WTC11 (cell line): ENCODE results near the gene MUCL1. TPM values are rescaled to one million over a fixed set of nuclear protein-coding genes. Genes with fewer than 3 reads are reported as not detected.
A peak's percentile ranks its signal among the peaks of the same experiment; 100 is the strongest.

ENCODE experiments used
- ATAC-seq: fragments of 200-7000 bp; cut with Tn5 transposase; 2 replicates; pipeline ENCODE4 v1.10.0; 2021; ENCODE audit warnings: mild to moderate bottlenecking, moderate library complexity
- Bru-seq: library from RNA; stranded (reverse); fragments of 400-500 nt; gene quantifications from one replicate; lab custom pipeline; 2021; lab: Mats Ljungman, UMichigan
- CTCF ChIA-PET: fragments of 300-600 bp; sonication (Branson Sonifier 250); formaldehyde crosslinking; loops from one replicate; lab custom pipeline; 2021; ENCODE audit warnings: antibody characterized with exemption; lab: Charles Lee
- POLR2A ChIA-PET: fragments of 350-600 bp; sonication (Branson Sonifier 250); formaldehyde crosslinking; loops from one replicate; lab custom pipeline; 2021; ENCODE audit warnings: antibody characterized with exemption; lab: Charles Lee
- DNase-seq: peaks from one replicate; pipeline ENCODE4 v3.0.0; 2021; ENCODE audit warnings: low spot score
- H3K27ac Mint-ChIP-seq: 2 replicates; pipeline ENCODE4 v1.8.0; 2021; ENCODE audit warnings: mixed read lengths
- H3K27me3 Mint-ChIP-seq: 2 replicates; pipeline ENCODE4 v1.8.0; 2021; ENCODE audit warnings: low read depth, mild to moderate bottlenecking, moderate library complexity, mixed read lengths
- H3K36me3 Mint-ChIP-seq: 2 replicates; pipeline ENCODE4 v1.8.0; 2021; ENCODE audit warnings: mixed read lengths
- H3K4me1 Mint-ChIP-seq: 2 replicates; pipeline ENCODE4 v1.8.0; 2022; ENCODE audit warnings: mixed read lengths
- H3K4me3 Mint-ChIP-seq: 2 replicates; pipeline ENCODE4 v1.8.0; 2021; ENCODE audit warnings: mild to moderate bottlenecking, moderate library complexity, mixed read lengths
- H3K9me3 Mint-ChIP-seq: 2 replicates; pipeline ENCODE4 v1.8.0; 2021; ENCODE audit warnings: mixed read lengths
- ELF4 ChIP-seq: sonication (generic); formaldehyde crosslinking; IDR thresholded peaks from 2 replicates; pipeline ENCODE4 v1.8.1; 2022; ENCODE audit warnings: low read depth, mild to moderate bottlenecking, moderate library complexity, missing genetic modification reagents
- MXD4 ChIP-seq: fragments of 250-450 bp; sonication (Bioruptor Pico); IDR thresholded peaks from 2 replicates; pipeline ENCODE4 v1.8.0; 2021; ENCODE audit warnings: mild to moderate bottlenecking, moderate library complexity, borderline replicate concordance
- NR3C1 ChIP-seq: sonication (generic); formaldehyde crosslinking; conservative IDR thresholded peaks from 2 replicates; pipeline ENCODE4 v1.8.1; 2023; ENCODE audit warnings: low read depth, mild to moderate bottlenecking, missing genetic modification reagents
- TCF7 ChIP-seq: sonication (generic); formaldehyde crosslinking; IDR thresholded peaks from 2 replicates; pipeline ENCODE4 v1.8.0; 2022; ENCODE audit warnings: mild to moderate bottlenecking, low read depth, missing genetic modification reagents, moderate library complexity
- TEAD1 ChIP-seq: sonication (generic); formaldehyde crosslinking; IDR thresholded peaks from 2 replicates; pipeline ENCODE4 v1.8.0; 2022; ENCODE audit warnings: mild to moderate bottlenecking, missing genetic modification reagents
- TEAD4 ChIP-seq: sonication (generic); formaldehyde crosslinking; IDR thresholded peaks from 2 replicates; pipeline ENCODE4 v1.8.0; 2022; ENCODE audit warnings: mild to moderate bottlenecking, missing genetic modification reagents
- ZNF219 ChIP-seq: sonication (generic); formaldehyde crosslinking; IDR thresholded peaks from 2 replicates; pipeline ENCODE4 v1.8.0; 2023; ENCODE audit warnings: missing genetic modification reagents, mild to moderate bottlenecking, borderline replicate concordance
- ZNF317 ChIP-seq: sonication (generic); formaldehyde crosslinking; IDR thresholded peaks from 2 replicates; pipeline ENCODE4 v1.8.1; 2023; ENCODE audit warnings: low read depth, mild to moderate bottlenecking, moderate library complexity, missing genetic modification reagents, borderline replicate concordance
- ZNF423 ChIP-seq: fragments of 250-450 bp; sonication (Bioruptor Pico); IDR thresholded peaks from 2 replicates; pipeline ENCODE4 v2.1.2; 2022; ENCODE audit warnings: mild to moderate bottlenecking, moderate library complexity
- long read RNA-seq, 3 experiments: library from RNA in 1 of 3; library from capped mRNA in 1 of 3; library from polyadenylated mRNA in 1 of 3; unstranded in 2 of 3; stranded (forward) in 1 of 3; transcript quantifications; one replicate each; pipeline ENCODE4 v2.0.0, GENCODE V29; 2021
- total RNA-seq: library from RNA; stranded (reverse); gene quantifications from 3 replicates; pipeline ENCODE4 v1.2.3, GENCODE V29; 2021
- TF ChIP-seq, protein P1 (sequence below): fragments of 200-600 bp; IDR thresholded peaks from 2 replicates; pipeline ENCODE4 v1.8.0; 2022; ENCODE audit warnings: antibody characterized with exemption
- TF ChIP-seq, protein P2 (sequence below): sonication (generic); formaldehyde crosslinking; IDR thresholded peaks from 2 replicates; pipeline ENCODE4 v1.8.1; 2022; ENCODE audit warnings: mild to moderate bottlenecking, missing genetic modification reagents, moderate library complexity, borderline replicate concordance
- TF ChIP-seq, protein P3 (sequence below): sonication (generic); formaldehyde crosslinking; IDR thresholded peaks from 2 replicates; pipeline ENCODE4 v1.8.1; 2022; ENCODE audit warnings: missing genetic modification reagents, borderline replicate concordance
- TF ChIP-seq, protein P4 (sequence below): sonication (generic); formaldehyde crosslinking; IDR thresholded peaks from 2 replicates; pipeline ENCODE4 v1.8.0; 2022; ENCODE audit warnings: mild to moderate bottlenecking, missing genetic modification reagents
- TF ChIP-seq, protein P5 (sequence below): sonication (generic); formaldehyde crosslinking; IDR thresholded peaks from 2 replicates; pipeline ENCODE4 v1.8.0; 2022; ENCODE audit warnings: mild to moderate bottlenecking, missing genetic modification reagents

Gene MUCL1, protein sequence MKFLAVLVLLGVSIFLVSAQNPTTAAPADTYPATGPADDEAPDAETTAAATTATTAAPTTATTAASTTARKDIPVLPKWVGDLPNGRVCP
- total RNA-seq (not detected in 3 replicates), Bru-seq, nascent RNA (not detected)
- long read RNA-seq, experiment 1: 0 reads
- long read RNA-seq, experiment 2: 0 reads
- long read RNA-seq, experiment 3: 0 reads

DNA sequence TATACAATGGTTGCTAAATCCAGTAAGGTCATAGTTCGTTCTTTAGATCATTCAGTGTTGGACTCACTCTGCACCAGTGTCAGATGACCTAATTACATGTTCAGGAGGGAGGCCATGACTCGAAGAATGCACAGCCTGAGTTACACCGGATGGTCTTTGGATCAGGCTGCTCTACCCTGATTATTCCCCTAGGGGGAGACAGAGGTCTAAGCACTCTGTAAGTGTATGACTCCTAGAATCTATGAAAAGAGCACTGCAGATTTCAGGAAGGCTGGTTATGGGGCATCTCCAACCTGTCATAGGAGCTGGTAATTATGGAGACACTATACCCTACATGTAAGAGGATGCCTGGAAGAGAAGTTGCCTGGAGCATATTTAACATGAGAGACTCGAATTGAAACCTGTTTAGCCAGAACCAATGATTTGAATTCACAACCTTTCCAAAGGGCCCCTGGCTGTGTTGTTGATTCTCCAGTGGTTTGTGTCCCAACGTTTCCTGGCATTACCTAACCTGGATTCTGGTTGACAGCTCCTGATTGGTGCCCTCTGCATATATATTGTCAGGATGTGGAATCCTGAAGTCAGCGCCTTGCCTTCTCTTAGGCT, at the start of gene MUCL1:
TSS of gene MUCL1 (plus strand) at position 584 of the 606 bp plus-strand sequence. CDS start 67 bp downstream, outside the sequence.
- Mint-ChIP-seq H3K4me1 (peaks cover 10% of the 10 kb centered on the region), H3K4me3 (no peak within 1 kb of the TSS), H3K27me3 (peaks cover 27% of the 10 kb centered on the region), H3K27ac (no peak within 1 kb of the TSS), H3K36me3 (no peaks in the 10 kb centered on the region), H3K9me3 (no peaks in the 10 kb centered on the region)
- CTCF ChIA-PET: interaction anchor here (0.6 to 2.9 kb wide), 9 partner anchors 9 to 218 kb away, joined by 3 to 9 read pairs (median 3); no protein-coding TSS in a partner anchor
- DNase-seq (peak; percentile 78), ATAC-seq (peak; percentile 99)
- TF ChIP-seq, protein P1, sequence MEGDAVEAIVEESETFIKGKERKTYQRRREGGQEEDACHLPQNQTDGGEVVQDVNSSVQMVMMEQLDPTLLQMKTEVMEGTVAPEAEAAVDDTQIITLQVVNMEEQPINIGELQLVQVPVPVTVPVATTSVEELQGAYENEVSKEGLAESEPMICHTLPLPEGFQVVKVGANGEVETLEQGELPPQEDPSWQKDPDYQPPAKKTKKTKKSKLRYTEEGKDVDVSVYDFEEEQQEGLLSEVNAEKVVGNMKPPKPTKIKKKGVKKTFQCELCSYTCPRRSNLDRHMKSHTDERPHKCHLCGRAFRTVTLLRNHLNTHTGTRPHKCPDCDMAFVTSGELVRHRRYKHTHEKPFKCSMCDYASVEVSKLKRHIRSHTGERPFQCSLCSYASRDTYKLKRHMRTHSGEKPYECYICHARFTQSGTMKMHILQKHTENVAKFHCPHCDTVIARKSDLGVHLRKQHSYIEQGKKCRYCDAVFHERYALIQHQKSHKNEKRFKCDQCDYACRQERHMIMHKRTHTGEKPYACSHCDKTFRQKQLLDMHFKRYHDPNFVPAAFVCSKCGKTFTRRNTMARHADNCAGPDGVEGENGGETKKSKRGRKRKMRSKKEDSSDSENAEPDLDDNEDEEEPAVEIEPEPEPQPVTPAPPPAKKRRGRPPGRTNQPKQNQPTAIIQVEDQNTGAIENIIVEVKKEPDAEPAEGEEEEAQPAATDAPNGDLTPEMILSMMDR: peak; percentile 90
- TF ChIP-seq, protein P2, sequence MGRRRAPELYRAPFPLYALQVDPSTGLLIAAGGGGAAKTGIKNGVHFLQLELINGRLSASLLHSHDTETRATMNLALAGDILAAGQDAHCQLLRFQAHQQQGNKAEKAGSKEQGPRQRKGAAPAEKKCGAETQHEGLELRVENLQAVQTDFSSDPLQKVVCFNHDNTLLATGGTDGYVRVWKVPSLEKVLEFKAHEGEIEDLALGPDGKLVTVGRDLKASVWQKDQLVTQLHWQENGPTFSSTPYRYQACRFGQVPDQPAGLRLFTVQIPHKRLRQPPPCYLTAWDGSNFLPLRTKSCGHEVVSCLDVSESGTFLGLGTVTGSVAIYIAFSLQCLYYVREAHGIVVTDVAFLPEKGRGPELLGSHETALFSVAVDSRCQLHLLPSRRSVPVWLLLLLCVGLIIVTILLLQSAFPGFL (CRISPR knock-in tag): no peak
- TF ChIP-seq TCF7 (CRISPR knock-in tag): no peak
- POLR2A ChIA-PET: no interaction called here

DNA sequence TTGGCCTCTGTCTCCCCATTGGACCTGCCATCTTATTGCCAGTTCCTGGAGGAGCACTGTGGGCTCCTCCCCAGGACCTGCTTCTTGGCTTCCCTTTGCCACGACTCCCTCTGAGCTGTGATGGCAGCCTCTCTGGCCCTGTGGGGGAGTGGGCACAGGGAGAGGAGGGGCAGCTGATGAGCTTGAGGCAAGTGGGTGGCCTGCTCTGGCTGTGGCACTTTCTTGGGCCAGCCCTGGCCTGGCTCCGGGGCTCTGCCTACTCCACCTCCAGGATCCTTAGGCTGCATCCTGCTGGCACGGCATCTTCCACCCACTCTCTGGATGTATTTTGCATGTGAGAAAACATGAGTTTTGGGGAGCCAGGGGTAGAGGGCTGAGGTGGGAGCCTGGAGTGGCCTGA, 32.6 kb upstream of the MUCL1 start:
- peaks cover 27% of the 10 kb centered on the region for H3K36me3 Mint-ChIP-seq
- H3K27ac Mint-ChIP-seq: no peak overlapping the region
- H3K9me3 Mint-ChIP-seq: peaks cover 55% of the 10 kb centered on the region
- no peaks in the 10 kb centered on the region for H3K4me1 Mint-ChIP-seq
- CTCF ChIA-PET: no interaction called here
- TF ChIP-seq ELF4 (CRISPR knock-in tag) (no peak), ZNF219 (CRISPR knock-in tag) (no peak), ZNF317 (CRISPR knock-in tag) (no peak), ZNF423 (CRISPR knock-in tag) (no peak), TEAD1 (CRISPR knock-in tag) (no peak), NR3C1 (CRISPR knock-in tag) (no peak), MXD4 (CRISPR knock-in tag) (no peak), TEAD4 (CRISPR knock-in tag) (no peak)
- TF ChIP-seq, protein P3, sequence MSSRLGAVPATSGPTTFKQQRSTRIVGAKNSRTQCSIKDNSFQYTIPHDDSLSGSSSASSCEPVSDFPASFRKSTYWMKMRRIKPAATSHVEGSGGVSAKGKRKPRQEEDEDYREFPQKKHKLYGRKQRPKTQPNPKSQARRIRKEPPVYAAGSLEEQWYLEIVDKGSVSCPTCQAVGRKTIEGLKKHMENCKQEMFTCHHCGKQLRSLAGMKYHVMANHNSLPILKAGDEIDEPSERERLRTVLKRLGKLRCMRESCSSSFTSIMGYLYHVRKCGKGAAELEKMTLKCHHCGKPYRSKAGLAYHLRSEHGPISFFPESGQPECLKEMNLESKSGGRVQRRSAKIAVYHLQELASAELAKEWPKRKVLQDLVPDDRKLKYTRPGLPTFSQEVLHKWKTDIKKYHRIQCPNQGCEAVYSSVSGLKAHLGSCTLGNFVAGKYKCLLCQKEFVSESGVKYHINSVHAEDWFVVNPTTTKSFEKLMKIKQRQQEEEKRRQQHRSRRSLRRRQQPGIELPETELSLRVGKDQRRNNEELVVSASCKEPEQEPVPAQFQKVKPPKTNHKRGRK (CRISPR knock-in tag): no peak
- TF ChIP-seq, protein P4, sequence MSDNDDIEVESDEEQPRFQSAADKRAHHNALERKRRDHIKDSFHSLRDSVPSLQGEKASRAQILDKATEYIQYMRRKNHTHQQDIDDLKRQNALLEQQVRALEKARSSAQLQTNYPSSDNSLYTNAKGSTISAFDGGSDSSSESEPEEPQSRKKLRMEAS (CRISPR knock-in tag): no peak
- TF ChIP-seq, protein P5, sequence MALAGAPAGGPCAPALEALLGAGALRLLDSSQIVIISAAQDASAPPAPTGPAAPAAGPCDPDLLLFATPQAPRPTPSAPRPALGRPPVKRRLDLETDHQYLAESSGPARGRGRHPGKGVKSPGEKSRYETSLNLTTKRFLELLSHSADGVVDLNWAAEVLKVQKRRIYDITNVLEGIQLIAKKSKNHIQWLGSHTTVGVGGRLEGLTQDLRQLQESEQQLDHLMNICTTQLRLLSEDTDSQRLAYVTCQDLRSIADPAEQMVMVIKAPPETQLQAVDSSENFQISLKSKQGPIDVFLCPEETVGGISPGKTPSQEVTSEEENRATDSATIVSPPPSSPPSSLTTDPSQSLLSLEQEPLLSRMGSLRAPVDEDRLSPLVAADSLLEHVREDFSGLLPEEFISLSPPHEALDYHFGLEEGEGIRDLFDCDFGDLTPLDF (CRISPR knock-in tag): no peak
- TF ChIP-seq, protein P2 (CRISPR knock-in tag): no peak
- DNase-seq: no peak
- POLR2A ChIA-PET: no interaction called here
- H3K4me3 Mint-ChIP-seq: no peak overlapping the region
- no peak for ATAC-seq
- peaks cover 8% of the 10 kb centered on the region for H3K27me3 Mint-ChIP-seq
